GM18868 (cell line): ENCODE measurements around the gene PIP4K2B.

Experiments
- ATAC-seq: cut with Tn5 transposase; IDR thresholded peaks from one replicate; pipeline ENCODE4 v1.9.1; 2021; ENCODE audit warnings: mild to moderate bottlenecking, moderate library complexity; ENCODE audit not compliant: unreplicated experiment

PIP4K2B gene

DNA sequence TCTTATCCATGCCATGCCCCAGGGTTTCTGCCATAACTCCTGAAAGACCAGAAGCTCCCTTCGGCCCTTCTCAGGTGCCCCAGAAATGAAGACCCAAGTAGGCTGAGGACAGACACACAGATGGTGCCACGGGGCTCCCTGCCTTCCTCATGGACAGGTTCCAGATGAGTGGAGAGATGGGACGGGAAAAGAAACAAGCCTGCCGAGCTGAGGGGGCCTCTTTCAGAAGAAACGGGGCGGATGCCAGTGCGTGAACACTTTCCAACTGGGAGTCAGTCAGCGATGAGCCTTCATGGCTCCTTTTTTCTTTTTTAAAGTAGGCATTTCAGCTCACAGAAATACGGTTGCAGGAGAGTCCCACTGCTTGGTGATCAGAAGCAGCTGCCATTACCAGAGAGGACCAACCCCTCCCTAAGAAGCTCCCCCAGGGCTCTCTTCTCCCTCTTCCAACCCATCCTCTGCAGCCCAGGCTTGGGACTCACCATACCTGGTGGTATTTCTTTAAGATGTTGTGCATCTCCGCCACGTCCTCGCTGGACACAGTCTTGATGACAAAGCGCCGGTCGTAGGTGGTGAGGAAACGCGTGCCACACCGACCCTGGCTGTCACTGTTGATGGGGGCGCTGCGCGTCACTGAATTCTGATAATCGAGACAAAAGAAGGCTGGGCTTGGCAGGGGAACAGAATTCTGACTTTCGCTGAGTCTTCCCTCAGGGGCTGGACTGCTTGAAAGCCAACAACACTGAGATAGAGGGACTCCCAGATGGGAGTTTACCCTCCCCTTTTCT is 19.2 kb downstream of the PIP4K2B start:
- no peak for ATAC-seq

DNA sequence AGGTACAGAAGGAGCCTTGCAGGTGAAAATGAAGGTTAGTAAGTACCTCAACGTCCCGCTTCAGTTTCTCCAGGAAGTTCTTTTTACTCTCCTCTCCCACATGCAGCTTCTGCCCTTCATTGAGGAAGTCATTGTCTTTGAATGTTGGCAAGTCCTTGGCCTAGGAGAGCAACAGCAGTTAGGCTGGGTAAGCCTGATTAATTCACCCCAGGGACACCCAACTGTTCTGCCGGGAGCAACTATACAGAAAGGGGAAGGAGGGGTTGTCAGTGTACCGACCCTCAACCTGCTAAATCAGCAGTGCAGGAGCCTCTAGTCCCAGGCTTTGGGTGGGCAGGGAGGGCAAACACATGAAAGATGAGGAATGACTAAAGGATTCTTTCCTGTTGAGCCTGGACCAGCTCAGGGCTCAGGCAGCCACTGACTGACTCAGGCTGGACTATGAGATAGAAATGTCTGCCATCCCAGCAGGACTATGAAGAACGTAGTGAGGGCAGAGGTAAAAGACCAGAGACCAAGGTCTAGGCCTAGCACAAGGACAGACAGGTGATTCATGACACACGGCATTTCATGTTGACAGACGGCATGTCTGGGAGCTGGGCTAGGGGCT is 21.6 kb downstream of the PIP4K2B start:
- no peak for ATAC-seq

DNA sequence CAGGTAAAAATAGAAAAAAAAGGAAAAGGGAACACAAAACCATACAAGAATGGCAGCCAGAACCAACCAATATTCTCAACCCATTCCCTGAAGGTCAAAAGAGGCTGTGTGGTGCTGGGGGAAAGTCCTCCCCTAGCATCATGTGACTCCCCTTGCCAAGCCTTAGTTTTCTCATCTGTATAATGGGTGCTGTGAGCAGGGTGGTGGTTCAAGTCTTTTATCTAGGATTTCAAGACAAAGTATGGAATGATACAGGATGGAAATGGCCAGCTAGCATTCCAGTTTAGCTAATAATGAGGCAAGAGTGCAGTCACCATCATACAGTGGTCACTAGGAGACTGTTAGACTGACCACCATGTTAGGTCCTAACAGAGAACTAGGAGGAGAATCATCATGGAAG is 26.1 kb downstream of the PIP4K2B start:
- no peak for ATAC-seq

DNA sequence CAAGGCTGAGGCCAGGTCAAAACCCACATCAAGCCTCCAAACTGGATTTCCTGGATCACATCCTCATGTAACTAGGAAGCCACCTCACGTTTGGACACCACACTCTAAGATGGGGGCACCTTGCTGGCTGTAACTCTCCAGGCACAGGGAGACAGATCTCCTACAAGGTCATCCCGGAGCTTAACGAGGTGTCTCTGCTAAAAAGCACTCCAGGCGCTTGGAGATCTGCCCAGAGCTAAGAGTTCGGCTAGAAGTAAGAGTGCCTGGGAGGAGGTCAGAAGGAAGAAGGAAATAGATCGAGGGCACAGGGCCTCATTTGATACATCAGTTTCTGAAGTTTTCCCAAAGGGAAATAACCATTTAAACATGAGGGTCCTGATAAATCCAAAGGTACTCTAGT is 30.9 kb downstream of the PIP4K2B start:
- no peak for ATAC-seq

DNA sequence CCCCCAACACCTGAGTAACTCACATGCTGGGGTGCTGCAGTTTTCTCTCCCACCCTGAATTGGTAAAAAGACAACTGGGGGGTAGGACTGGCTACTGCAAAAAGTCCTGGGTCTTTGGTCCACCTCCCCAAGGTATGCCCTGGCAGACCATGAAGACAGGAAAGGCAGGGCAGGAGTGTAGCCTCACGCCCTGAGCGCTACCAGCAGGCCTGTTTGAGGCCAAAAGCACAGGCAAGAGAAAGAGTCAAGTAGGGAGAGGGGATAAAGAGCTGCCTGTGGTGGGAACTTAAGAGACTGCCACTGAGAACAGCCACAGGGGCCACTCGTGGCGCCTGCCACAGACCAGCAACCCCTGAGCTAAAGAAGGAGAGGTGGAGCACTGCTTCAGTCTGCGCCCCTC is 33.0 kb downstream of the PIP4K2B start:
- ATAC-seq, result no peak

DNA sequence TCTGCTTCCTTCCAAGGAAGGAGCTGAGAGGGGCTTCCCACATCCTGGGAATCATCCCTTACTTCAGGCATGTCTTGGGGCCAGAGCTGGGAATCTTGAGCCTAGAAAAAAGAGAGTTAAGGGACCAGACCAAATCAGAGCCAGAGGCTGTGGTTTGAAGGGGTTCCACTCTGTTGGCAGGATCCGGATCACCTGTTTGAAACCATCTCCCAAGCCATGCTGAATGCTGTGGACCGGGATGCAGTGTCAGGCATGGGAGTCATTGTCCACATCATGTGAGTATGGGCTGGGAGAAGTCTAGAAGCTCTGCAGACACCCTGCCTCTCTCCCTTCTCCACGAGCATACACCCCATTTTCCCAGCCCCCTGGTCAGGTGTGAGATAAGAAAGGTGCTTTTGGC is 37.1 kb downstream of the PIP4K2B start:
- ATAC-seq, result no peak

DNA sequence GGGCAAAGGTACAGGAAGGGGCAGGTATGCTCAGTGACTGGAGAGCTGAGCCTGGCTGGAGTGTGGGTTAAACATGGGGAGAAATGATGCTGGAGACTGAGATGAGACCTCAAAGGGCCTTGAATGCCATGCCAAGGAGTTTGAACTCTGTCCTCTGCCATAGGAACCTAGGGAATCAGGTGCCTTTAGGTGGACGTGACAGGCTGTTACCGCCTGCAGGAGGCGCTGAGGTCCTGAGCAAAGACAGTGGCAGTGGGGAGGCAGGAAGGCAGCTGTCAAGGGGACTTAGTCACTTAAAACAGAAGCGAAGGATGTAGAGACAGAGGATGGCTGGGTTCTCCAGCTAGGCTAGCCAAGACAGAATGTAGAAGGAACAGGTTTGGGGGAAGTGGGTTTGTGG is 37.7 kb downstream of the PIP4K2B start:
- no peak for ATAC-seq

DNA sequence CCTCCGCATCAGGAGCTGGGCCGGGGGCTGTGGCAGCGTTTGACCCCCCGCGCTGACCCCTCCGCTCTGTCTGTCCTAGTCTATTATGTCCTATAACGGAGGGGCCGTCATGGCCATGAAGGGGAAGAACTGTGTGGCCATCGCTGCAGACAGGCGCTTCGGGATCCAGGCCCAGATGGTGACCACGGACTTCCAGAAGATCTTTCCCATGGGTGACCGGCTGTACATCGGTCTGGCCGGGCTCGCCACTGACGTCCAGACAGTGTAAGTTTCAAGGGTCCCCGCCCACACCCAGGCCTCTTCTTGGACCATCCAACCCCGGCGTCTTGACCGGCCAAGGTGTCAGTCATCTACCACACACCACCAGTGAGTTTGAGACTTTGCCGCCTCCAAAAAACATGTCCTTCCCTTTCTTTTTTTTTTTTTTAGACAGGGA is 46.3 kb downstream of the PIP4K2B start:
- no peak for ATAC-seq

DNA sequence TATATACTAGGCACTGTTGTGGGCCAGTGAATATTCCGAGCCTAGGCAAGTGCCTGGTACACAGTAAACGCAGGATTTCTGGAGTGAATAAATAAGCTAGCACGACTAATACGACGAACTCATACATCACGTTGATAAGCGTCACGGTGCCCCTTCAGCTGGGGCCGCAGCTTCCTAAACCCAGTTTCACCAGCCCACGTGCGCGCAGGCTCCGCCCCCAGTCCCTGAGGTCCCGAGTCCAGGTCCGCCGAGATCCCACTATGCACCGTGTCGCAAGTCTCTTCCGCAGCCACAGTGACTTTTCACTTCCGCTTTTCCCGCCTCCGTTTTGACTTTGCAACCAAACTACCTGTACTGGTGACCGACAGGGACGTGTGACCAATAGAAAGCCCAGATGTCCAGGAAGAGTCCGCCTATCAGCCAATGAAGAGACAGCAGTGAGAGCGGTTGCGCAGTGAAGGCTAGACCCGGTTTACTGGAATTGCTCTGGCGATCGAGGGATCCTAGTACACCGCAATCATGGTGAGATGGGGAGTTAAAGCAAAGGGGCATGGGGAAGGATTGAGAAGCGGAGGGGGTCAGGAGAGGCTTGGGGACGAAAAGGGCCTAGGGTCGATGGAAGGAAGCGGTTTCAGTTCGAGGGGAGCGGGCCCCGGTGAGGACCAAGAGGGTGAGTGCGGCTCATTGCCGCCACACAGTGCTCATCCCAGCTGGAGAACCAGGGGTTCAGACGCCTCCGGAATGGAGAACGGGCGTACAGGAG is 46.9 kb downstream of the PIP4K2B start, which contains the start of gene PSMB3:
PSMB3 (plus strand) TSS at position 434 of the 763 bp plus-strand sequence; CDS start at position 520, 86 bp downstream.
- peak; percentile 86 for ATAC-seq

DNA sequence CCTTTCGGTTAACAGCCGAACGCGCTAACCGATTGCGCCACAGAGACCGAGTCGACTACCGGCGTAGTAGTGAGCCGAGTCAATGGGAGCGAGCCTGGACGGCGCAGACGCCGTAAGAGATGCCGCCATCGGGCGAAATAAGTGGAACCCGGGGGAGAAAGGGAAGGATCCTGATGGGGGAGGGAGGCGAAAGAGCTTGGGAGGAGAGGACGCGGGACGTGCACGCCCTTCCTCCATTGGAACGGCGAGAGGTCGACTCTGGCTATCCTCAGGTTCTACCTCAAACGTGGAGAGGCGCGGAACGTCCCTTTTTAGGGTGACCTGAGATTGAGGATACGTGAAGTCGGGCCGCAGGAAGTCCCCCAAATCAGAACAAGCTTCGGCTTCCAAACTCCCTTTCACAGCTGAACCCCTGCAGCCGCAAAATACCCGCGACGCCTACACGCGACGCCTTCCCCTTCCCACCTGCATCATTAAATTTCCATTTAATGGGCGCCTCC is 47.5 kb downstream of the PIP4K2B start:
- peak; percentile 5 for ATAC-seq

DNA sequence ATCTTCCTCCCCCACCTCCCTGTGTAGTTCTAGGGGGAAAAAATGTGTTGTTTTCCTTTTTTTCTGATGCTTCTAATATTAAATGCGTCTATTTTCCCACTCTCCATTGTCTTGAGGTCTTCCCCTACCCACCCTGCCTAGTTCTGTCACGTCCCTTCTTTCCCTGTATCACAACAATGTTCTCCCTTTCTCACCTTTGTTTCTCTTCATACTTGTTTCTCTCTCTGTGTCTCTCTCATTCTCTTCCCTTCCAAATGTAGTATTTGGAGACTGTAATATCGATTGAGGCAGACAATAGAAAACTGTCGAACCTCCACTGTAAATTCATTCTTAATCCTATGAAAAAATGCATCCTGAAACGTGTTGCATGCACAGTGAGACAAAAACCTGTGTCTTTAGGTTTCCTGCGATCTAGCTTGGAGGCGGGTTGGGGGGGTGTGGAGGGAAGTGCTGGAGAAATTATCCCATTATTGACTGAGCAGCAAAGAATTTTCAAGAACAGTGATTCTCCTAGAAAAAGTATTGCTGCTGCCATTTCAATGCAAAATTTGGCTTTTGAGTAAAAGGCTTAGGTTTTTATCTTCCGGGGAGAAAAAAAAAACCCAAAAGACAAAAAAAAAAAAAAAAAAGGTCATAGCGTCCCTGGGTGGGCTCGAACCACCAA is 48.1 kb downstream of the PIP4K2B start:
- ATAC-seq, result no peak

DNA sequence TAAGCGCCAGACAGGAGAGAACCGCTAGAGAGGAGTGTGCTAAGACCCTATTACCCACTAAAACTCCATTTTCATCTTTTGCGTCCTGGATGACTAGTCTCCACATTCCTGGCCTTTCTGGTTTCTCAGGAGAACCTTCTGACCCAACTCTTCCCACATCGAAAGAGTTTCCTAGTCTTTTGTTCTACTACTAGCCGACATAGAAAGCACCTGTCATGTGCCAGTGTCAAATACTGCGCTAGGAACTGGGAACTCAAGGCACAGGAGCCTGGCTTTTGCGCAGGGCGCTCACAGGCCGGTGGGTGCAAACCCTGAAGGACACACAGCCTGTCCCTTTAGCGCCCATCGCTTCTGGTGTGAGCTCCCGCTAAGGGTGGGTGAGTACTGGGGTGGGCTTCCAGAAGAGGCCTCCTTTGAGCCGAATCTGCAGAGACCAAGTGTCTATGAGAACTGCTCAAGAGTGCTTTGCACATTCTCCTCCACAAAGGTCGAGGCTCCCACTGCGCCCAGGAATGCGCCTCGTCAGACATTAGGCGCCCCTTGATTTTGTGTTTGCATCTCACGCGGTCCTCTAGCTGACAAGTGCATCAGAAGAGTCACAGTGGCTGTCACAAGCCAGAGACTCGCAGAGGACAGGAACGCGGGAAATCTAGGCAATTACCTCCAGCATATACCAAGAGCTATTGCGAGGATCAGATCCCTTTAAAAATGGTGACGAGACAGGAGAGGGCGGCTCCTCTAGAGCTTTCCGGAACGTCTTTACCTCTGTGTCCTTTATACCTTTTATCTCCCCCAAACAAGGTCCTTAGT is 48.8 kb downstream of the PIP4K2B start:
- ATAC-seq, result no peak

DNA sequence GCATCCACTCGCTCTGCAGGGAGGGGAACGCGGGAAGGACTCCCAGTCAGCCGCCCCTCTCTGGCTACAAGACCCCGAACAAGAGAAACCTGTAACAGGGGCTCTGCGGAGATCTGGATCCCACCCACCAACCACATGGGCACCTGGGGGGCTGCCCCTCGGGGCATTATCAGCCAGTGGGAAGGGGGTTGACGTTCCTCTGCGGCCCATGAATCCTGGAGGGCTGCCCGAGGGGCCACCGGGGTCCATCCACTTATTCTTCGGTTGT is 49.4 kb downstream of the PIP4K2B start:
- no peak for ATAC-seq

DNA sequence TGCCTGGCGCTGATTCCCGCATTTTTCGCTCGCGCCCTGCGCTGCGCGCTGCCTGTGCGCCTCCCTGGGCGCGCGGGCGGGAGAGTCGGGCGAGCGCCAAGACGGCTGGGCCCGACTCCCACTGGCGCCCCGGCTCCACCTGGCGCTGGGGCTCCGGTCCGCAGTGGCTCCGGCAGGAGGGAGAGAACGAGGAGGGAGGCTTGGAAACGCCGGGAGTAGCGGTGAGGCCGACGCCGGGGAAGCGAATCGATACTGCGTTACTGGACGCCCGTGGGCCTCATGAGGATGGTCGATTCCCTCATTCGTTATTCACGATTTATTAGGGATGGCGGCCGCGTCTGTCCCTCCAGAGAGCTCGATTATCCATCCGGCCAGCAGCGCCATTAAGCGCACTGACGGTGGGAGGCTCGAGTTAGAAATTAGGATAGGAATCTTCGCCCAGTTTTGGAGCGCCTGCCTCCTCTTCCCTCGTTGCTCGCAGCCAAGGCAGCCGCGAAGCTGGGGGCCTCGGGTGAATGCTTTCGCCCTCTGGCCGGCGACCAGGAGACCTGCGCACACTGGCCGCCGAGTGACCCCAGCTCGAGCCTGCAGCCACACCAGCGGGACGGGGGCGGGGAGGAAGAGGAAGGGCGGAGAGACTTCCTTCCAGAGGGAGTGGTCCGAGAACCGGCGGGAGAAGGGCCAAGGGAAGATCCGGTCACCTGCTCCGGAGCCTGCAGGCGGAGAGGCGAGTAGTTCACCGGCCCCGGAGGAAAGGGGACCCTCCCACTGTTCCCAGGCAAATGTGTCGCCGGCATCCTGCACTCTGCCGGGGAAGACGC is 49.9 kb downstream of the PIP4K2B start:
- no peak for ATAC-seq

DNA sequence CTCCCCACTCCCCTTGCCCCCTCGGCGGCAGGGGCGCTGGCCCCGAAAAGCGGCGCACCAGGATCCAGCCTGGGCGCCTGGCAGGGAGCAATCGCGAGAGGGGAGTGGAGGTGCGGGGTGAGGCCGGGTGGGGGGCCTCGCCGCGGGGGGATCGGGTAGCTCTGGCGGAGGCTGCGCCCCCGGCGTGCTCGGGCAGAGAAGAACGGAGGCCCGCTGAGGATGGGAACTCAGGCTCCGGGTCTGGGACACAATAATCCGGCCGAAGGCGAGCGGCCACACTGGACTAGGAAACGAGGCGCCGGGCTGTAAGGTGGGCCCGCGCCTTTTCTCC is 50.5 kb downstream of the PIP4K2B start:
- no peak for ATAC-seq

DNA sequence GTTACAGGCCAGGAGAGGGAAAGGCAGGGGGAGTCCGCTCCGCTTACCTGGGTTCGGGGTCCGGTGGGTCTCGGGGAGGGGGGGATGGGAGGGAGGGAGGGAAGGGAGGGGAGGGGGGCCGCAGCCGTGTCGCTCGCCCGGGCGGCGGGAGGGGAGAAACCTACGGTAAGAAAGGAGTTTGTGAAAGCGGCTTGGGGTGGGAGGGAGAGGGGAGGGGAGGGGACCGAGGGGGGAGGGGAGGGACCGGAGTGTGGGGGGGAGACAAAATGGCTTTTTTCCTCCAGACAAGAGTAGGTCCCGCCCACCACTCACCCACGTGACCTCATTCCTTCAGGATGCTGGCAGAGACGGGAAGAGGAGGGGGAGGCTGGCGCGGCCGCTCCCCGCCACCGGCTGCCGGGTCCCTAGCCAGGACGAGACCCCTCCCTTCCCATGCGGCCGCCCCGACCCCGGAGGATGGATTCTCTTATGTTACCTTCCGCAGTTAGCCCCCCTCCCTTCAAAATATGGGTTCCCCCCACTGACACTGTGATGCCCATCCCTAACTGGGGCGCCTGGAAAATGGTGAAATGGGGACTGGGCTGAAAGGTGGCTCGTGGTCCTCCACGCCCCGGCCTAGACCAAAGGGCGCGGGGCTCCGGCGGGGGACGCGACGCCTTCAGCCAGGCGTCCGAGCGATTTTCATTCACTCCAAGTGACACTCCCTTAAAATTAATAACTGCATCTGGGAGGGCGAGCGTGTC is 51.0 kb downstream of the PIP4K2B start, which contains the start of gene PCGF2:
PCGF2 (minus strand) TSS at position 188 of the 743 bp plus-strand sequence. CDS start 7,934 bp downstream, outside the sequence.
- no peak for ATAC-seq

DNA sequence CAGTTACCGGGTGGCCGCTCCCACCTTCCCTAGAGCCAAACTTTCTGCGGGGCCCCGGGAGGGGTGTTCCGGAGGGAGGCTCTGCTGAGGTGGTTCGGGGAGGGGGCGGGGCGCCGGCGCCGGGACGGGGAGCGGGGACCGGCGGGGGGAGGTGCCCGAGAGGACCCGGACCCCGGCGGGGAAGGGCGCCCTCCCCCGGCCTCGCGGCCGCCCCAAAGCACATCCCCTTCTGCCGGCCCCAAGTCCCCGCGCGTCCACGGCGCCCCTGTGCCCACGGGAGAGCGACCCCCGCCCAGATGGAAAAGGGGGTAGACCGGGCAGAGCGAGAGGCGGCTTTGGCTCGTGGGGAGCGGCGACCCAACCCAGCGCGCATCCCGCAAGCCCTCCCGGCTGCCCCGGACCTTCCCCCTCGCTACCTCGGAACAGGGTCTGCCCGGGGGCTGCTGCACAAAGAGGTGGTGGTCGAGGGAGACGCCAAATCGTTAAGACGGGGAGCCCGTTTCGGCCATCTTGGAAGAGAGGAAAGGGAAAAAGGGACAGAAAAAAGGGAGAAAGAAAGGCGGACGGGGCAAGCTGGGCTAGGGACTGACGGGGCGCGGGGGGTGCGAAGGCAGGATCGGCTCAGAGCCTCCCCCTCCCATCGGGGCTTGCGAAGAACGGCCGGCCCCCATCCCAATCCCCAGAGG is 51.8 kb downstream of the PIP4K2B start:
- ATAC-seq, result no peak

DNA sequence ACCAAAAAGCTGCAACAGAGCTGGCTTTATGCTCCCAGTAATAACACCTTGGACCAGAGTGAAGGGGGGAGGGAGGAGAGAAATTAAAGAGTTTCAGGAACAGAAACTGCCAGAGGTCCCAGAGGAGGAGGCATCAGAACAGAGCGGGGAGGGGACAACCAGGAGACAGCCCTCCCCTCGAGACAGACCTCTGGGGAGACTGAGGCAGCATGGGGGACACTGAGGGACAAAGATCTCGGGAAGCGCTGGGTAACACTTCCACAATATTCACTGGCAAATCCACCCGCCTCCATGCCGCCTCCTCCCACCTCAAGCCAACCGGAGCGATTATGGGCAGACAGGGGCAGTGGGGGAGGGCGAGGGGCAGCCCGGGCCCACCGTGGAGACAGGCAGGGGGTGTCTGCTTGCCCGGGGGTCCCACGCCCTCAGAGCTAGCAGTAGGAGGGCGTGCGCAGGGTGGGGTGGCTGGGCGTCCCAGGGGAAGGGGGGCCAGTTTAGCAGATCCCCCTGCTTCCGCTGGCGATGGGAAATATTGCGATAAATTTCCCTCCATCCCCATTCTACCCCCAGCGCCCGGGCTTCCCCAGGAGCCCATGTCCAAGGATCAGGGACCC is 52.4 kb downstream of the PIP4K2B start:
- ATAC-seq, result no peak
